Prostate gland (tissue), 2 donors: ENCODE data around the gene PMPCA. TPM values are rescaled to one million over a fixed set of nuclear protein-coding genes. Genes with fewer than 3 reads are reported as not detected.

Experiments
- DNase-seq: peaks from one replicate; pipeline ENCODE4 v3.0.0-alpha.2; 2019; ENCODE audit warnings: low spot score
- H3K27ac ChIP-seq, 2 donors: fragments of 200-600 bp; sonication (generic); 2 replicates each; pipeline ENCODE4 v1.5.1; 2017 to 2019
- H3K27me3 ChIP-seq: fragments of 200-600 bp; sonication (generic); replicated peaks from 2 replicates; pipeline ENCODE4 v1.5.1; 2019; ENCODE audit not compliant: insufficient read depth
- H3K36me3 ChIP-seq, 2 donors: fragments of 200-600 bp; sonication (generic); 1 replicate in 1 of 2; 2 replicates in 1 of 2; pipeline versions ENCODE4 v1.5.1 to v1.8.1; 2017 to 2019
- H3K4me1 ChIP-seq: fragments of 200-600 bp; sonication (generic); replicated peaks from 2 replicates; pipeline ENCODE4 v1.5.1; 2019
- H3K4me3 ChIP-seq, 2 donors: fragments of 200-600 bp; sonication (generic); 2 replicates each; pipeline ENCODE4 v1.5.1; 2017 to 2019
- H3K9me3 ChIP-seq: fragments of 200-600 bp; sonication (generic); 2 replicates; pipeline ENCODE4 v1.5.1; 2017
- POLR2A ChIP-seq: fragments of 450-650 bp; IDR thresholded peaks from one replicate; pipeline ENCODE4 v1.6.1; 2016; ENCODE audit warnings: antibody characterized with exemption, mild to moderate bottlenecking
- POLR2AphosphoS5 ChIP-seq: sonication (generic); formaldehyde crosslinking; IDR thresholded peaks from one replicate; pipeline ENCODE4 v1.6.1; 2017; ENCODE audit warnings: antibody characterized with exemption
- WGBS: methylation state at CpG from one replicate; pipeline ENCODE4 v1.1.5; 2018; 5-methylcytosine and 5-hydroxymethylcytosine counted together
- intact Hi-C: fragments of 100-400 bp; cut with DNase I; formaldehyde crosslinking; loops from one replicate; pipeline ENCODE4 v1.14.2; 2022
- total RNA-seq, 2 donors: library from RNA; depleted of rRNA; stranded (reverse); fragments of >200 nt; gene quantifications; one replicate each; pipeline ENCODE4 v1.1.0, GENCODE V29; 2016
- TF ChIP-seq, protein P1 (sequence below), 4 experiments: fragments of 200-600 bp in 2 of 4; fragments of 450-650 bp in 2 of 4; sonication (generic) in 2 of 4; IDR thresholded peaks; 1 replicate in 3 of 4; 2 replicates in 1 of 4; pipeline ENCODE4 v1.5.1; 2016 to 2019; ENCODE audit warnings: antibody characterized with exemption in 4 of 4, mild to moderate bottlenecking in 2 of 4, moderate library complexity in 2 of 4

The PMPCA gene
- total RNA-seq, 2 donors from 2014 or later: 29.2 to 58.7 TPM

DNA sequence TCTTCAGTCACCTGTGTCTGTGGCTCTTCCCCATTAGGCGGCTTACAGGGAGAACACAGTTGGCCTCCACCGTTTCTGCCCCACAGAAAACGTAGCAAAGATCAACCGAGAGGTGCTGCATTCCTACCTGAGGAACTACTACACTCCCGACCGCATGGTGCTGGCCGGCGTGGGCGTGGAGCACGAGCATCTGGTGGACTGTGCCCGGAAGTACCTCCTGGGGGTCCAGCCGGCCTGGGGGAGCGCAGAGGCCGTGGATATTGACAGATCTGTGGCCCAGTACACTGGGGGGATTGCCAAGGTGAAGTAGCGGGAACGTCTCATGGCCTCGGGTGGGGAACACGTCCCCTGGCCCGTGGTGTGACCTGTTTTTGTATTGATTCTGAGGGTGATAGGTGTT lies 6.5 kb downstream of the PMPCA start:
- H3K4me1 ChIP-seq: no peaks in the 10 kb centered on the region
- no peaks in the 10 kb centered on the region for H3K9me3 ChIP-seq
- no peak for DNase-seq
- peaks cover 26 to 44% of the 10 kb centered on the region in 2 donors for H3K36me3 ChIP-seq
- TF ChIP-seq, protein P1, sequence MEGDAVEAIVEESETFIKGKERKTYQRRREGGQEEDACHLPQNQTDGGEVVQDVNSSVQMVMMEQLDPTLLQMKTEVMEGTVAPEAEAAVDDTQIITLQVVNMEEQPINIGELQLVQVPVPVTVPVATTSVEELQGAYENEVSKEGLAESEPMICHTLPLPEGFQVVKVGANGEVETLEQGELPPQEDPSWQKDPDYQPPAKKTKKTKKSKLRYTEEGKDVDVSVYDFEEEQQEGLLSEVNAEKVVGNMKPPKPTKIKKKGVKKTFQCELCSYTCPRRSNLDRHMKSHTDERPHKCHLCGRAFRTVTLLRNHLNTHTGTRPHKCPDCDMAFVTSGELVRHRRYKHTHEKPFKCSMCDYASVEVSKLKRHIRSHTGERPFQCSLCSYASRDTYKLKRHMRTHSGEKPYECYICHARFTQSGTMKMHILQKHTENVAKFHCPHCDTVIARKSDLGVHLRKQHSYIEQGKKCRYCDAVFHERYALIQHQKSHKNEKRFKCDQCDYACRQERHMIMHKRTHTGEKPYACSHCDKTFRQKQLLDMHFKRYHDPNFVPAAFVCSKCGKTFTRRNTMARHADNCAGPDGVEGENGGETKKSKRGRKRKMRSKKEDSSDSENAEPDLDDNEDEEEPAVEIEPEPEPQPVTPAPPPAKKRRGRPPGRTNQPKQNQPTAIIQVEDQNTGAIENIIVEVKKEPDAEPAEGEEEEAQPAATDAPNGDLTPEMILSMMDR (IDR thresholded peaks at IDR 0.05): no peak
- TF ChIP-seq POLR2AphosphoS5 (no peak), POLR2A (no peak)
- H3K27me3 ChIP-seq: no peaks in the 10 kb centered on the region
- 95% methylated on average over 19 of the region's 19 CpGs for WGBS
- H3K4me3 ChIP-seq: no peak overlapping the region
- intact Hi-C loops: no loop called here
- H3K27ac ChIP-seq: no peak overlapping the region

DNA sequence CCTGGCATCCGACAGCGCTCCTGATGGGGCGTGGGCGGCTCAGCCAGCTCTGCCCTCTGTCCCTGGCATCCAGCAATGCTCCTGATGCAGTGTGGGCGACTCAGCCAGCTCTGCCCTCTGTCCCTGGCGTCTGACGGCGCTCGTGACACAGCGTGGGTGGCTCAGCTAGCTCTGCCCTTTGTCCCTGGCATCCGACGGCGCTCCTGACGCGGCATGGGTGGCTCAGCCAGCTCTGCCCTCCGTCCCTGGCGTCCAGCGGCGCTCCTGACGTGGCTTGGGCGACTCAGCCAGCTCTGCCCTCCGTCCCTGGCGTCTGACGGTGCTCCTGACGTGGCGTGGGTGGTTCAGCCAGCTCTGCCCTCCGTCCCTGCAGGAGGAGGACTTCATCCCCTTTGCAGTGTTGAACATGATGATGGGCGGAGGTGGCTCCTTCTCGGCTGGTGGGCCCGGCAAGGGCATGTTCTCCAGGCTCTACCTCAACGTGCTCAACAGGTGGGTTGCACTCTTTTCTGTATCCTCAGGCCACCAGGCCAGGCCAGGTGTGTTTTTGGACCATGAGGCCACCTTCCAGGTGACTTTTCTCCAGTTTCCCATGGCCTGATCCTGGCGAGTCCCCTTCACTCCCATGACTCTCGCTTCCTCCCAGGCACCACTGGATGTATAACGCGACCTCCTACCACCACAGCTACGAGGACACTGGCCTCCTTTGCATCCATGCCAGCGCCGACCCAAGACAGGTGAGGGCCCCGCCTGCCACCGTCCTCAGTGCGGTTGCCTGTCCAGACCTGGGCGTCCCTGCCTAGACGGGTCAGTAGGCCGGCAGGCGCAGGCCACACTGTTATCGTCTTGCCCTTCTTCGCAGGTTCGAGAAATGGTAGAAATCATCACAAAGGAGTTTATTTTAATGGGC lies 8.0 kb downstream of the PMPCA start:
- TF ChIP-seq POLR2A (no peak), POLR2AphosphoS5 (no peak)
- TF ChIP-seq, protein P1 (IDR thresholded peaks at IDR 0.05): no peak
- Histone ChIP-seq H3K9me3 (no peaks in the 10 kb centered on the region), H3K4me3 (no peak overlapping the region), H3K4me1 (no peaks in the 10 kb centered on the region), H3K36me3 (peaks cover 35 to 54% of the 10 kb centered on the region in 2 donors), H3K27ac (no peak overlapping the region), H3K27me3 (no peaks in the 10 kb centered on the region)
- DNase-seq: no peak
- intact Hi-C loops: no loop called here
- WGBS: 90% methylated on average over 48 of the region's 48 CpGs

DNA sequence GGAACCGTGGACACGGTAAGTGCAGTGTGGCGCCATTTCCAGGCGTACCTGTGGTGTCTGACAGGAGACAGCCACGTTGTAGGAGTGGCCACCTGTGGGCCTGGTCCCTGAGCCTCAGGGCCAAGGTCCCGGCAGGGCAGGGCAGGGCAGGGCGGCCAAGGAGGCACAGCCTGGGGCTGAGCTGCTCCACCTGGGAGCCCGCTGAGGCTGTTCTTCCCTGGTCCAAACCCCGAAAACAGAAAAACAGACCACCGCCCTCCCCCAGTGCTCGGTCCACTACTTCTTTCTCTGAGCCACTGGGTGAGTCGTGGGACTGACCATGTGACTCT lies 8.6 kb downstream of the PMPCA start:
- no peak for DNase-seq
- Histone ChIP-seq H3K9me3 (no peaks in the 10 kb centered on the region), H3K27me3 (no peaks in the 10 kb centered on the region), H3K27ac (no peak overlapping the region), H3K4me3 (no peak overlapping the region), H3K36me3 (peaks cover 31 to 54% of the 10 kb centered on the region in 2 donors), H3K4me1 (no peaks in the 10 kb centered on the region)
- TF ChIP-seq, protein P1 (IDR thresholded peaks at IDR 0.05): no peak
- TF ChIP-seq POLR2A (no peak), POLR2AphosphoS5 (no peak)
- intact Hi-C loops: no loop called here
- 92% methylated on average over 12 of the region's 12 CpGs for WGBS

DNA sequence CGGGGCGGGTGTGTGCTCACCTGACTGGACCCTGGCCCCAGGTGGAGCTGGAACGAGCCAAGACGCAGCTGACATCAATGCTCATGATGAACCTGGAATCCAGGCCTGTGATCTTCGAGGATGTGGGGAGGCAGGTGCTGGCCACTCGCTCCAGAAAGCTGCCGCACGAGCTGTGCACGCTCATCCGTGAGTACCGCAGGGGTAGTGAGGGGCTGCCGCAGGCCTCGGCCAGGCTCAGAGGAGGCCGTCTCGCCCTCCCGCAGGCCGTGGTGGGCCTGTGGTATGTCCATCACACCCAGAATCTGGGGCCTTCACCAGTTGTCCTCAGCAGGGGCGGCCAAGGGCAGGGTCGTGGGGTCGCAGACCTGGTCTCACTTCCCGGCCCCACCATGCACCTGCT lies 11.3 kb downstream of the PMPCA start:
- TF ChIP-seq POLR2AphosphoS5: no peak
- TF ChIP-seq, protein P1 (IDR thresholded peaks at IDR 0.05): no peak
- TF ChIP-seq POLR2A: no peak
- intact Hi-C loops: no loop called here
- Histone ChIP-seq H3K9me3 (no peaks in the 10 kb centered on the region), H3K4me1 (no peaks in the 10 kb centered on the region), H3K27ac (no peak overlapping the region), H3K27me3 (no peaks in the 10 kb centered on the region), H3K36me3 (peaks cover 24 to 51% of the 10 kb centered on the region in 2 donors), H3K4me3 (no peak overlapping the region)
- no peak for DNase-seq
- WGBS: 89% methylated on average over 17 of the region's 21 CpGs

DNA sequence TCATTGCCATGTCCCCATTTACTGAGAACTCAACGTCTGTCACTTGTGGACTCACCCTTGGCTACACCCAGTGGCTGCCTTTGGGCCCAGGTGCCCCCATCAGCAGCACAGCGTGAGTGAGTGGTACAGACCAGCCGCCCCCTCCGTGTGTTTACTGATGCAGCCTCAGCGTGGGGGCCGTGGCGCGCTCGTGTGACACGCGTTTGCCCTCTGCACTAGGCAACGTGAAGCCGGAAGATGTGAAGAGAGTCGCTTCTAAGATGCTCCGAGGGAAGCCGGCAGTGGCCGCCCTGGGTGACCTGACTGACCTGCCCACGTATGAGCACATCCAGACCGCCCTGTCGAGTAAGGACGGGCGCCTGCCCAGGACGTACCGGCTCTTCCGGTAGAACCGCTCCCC lies 12.4 kb downstream of the PMPCA start:
- Histone ChIP-seq H3K4me1 (no peaks in the 10 kb centered on the region), H3K27me3 (no peaks in the 10 kb centered on the region), H3K36me3 (peaks cover 21 to 40% of the 10 kb centered on the region in 2 donors), H3K27ac (no peak overlapping the region), H3K4me3 (no peak overlapping the region), H3K9me3 (no peaks in the 10 kb centered on the region)
- intact Hi-C loops: no loop called here
- TF ChIP-seq POLR2AphosphoS5 (no peak), POLR2A (no peak)
- TF ChIP-seq, protein P1 (IDR thresholded peaks at IDR 0.05): no peak
- 92% methylated on average over 26 of the region's 26 CpGs for WGBS
- no peak for DNase-seq
